K562 (cell line): Measurements from ENCODE around the gene WDR76. TPM values are rescaled to one million over a fixed set of nuclear protein-coding genes. Genes with fewer than 3 reads are reported as not detected.
A peak's percentile ranks its signal among the peaks of the same experiment; 100 is the strongest.

Experiments used
- CREM ChIP-seq: IDR thresholded peaks from 2 replicates; pipeline ENCODE4 v1.6.1; 2014; ENCODE audit warnings: antibody characterized with exemption, low read depth
- ELF2 ChIP-seq: fragments of 250-450 bp; sonication (Bioruptor Pico); IDR thresholded peaks from 2 replicates; pipeline ENCODE4 v1.5.0; 2021; ENCODE audit warnings: mild to moderate bottlenecking
- KDM4B ChIP-seq, 2 experiments: fragments of 450-650 bp in 1 of 2; sonication (generic) in 1 of 2; IDR thresholded peaks; 2 replicates each; pipeline ENCODE4 v1.6.1; 2016 to 2017; ENCODE audit warnings: borderline replicate concordance in 2 of 2, antibody characterized with exemption in 1 of 2, low read depth in 1 of 2, mild to moderate bottlenecking in 1 of 2
- NFYB ChIP-seq: IDR thresholded peaks from 2 replicates; pipeline ENCODE4 v1.6.1; 2011; ENCODE audit warnings: mild to moderate bottlenecking, moderate library complexity; ENCODE audit not compliant: insufficient read length; ENCODE audit errors: extremely low read depth
- ZNF232 ChIP-seq: sonication (generic); formaldehyde crosslinking; IDR thresholded peaks from 2 replicates; pipeline ENCODE4 v1.8.0; 2022; ENCODE audit warnings: mild to moderate bottlenecking, missing genetic modification reagents
- polyA plus RNA-seq, 8 experiments: library from polyadenylated mRNA; depleted of rRNA in 4 of 8; stranded (reverse) in 5 of 8; unstranded in 3 of 8; fragments of >200 nt; fragmentation: Nextera tagmentation in 2 of 8; fragmentation: Illumina TruSeq in 1 of 8; extraction: Ambion mirVana in 2 of 8; extraction: Trizol in 1 of 8; gene quantifications; 2 replicates each; pipeline versions ENCODE4 v1.2.1 to v1.2.3, GENCODE V29; 2011 to 2014; ENCODE audit warnings: inconsistent platforms in 1 of 8, missing spikeins in 1 of 8
- total RNA-seq, 7 experiments: library from RNA; depleted of rRNA in 6 of 7; stranded (reverse); fragments of >200 nt in 6 of 7; fragmentation: Illumina TruSeq in 2 of 7; extraction: Trizol in 2 of 7; gene quantifications; 2 replicates each; pipeline versions ENCODE4 v1.2.1 to v1.2.3, GENCODE V29; 2011 to 2021; ENCODE audit warnings: low replicate concordance in 1 of 7
- TF ChIP-seq, protein P1 (sequence below), 2 experiments: fragments of 450-650 bp in 1 of 2; sonication (generic) in 1 of 2; formaldehyde crosslinking in 1 of 2; IDR thresholded peaks; 2 replicates each; pipeline versions ENCODE4 v1.7.1 to v1.9.0; 2016 to 2022; ENCODE audit warnings: inconsistent platforms in 1 of 2, mild to moderate bottlenecking in 1 of 2, missing genetic modification reagents in 1 of 2
- TF ChIP-seq, protein P2 (sequence below): IDR thresholded peaks from 2 replicates; pipeline ENCODE4 v1.6.1; 2014; ENCODE audit warnings: antibody characterized with exemption
- TF ChIP-seq, protein P3 (sequence below), 2 experiments: fragments of 450-650 bp; IDR thresholded peaks; 2 replicates each; pipeline ENCODE4 v1.6.1; 2016

The WDR76 gene
- total and polyA plus RNA-seq, 9 of the 15 experiments (the other 6 are each of a cell fraction or from before 2014, with no cell fraction given) = 9.8 to 69.5 (median 44.4) TPM

DNA sequence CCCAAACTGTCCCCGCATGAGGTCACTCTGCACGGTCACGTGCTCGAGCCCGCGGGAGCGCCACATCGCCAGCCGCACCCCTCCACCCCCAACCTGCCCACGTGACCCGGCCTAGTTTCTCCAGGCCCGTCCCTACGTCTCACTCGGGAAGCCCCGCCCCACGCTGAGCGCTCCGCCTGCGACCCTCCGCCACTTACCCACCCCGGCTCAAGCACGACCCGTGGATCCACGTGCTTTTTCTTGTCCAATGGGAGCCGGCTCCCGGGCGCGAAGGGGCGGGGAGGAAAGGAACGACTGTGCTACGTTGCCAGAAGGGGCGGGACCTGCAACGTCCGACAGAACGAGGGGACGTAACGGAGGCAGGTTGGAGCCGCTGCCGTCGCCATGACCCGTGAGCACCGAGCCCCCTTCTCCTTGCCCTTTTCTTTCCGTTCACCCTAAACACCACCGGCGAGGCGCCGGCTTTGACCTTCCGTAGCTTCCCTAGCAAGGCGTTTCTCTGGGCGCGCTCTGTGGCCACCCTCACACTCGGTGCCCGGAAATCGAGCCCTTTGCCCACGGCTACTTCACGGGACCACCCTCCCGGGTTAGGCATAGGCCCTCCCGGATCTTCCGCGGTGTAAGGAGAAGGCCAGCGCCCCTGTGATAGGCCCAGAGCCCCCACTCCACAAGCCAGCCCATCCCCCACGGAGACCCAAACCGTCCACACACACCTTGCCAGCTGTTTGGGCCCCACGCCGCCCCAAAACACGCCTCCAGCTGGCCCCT, 34.6 kb upstream of the WDR76 start, which contains the start of gene SERF2 (continued):
- TF ChIP-seq, protein P1, sequence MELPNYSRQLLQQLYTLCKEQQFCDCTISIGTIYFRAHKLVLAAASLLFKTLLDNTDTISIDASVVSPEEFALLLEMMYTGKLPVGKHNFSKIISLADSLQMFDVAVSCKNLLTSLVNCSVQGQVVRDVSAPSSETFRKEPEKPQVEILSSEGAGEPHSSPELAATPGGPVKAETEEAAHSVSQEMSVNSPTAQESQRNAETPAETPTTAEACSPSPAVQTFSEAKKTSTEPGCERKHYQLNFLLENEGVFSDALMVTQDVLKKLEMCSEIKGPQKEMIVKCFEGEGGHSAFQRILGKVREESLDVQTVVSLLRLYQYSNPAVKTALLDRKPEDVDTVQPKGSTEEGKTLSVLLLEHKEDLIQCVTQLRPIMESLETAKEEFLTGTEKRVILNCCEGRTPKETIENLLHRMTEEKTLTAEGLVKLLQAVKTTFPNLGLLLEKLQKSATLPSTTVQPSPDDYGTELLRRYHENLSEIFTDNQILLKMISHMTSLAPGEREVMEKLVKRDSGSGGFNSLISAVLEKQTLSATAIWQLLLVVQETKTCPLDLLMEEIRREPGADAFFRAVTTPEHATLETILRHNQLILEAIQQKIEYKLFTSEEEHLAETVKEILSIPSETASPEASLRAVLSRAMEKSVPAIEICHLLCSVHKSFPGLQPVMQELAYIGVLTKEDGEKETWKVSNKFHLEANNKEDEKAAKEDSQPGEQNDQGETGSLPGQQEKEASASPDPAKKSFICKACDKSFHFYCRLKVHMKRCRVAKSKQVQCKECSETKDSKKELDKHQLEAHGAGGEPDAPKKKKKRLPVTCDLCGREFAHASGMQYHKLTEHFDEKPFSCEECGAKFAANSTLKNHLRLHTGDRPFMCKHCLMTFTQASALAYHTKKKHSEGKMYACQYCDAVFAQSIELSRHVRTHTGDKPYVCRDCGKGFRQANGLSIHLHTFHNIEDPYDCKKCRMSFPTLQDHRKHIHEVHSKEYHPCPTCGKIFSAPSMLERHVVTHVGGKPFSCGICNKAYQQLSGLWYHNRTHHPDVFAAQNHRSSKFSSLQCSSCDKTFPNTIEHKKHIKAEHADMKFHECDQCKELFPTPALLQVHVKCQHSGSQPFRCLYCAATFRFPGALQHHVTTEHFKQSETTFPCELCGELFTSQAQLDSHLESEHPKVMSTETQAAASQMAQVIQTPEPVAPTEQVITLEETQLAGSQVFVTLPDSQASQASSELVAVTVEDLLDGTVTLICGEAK (IDR thresholded peaks at IDR 0.05) = peak; percentile 60; the same call in 1 of the 2 replicates
- TF ChIP-seq, protein P1 (CRISPR knock-in tag; IDR thresholded peaks at IDR 0.05) = 0 out of 2 replicates have a peak, but pooled peaks have one; percentile 23
- TF ChIP-seq NFYB (peak; percentile 75), CREM (peak; percentile 79), KDM4B (IDR thresholded peaks at IDR 0.05; ENCODE audit: borderline replicate concordance in 2 of 2, low read depth in 1 of 2) (0 out of 4 replicates have a peak, but pooled peaks of 1 of the 2 experiments have one; percentile 34), ZNF232 (CRISPR knock-in tag) (0 out of 2 replicates have a peak, but pooled peaks have one; percentile 27), ELF2 (CRISPR knock-in tag) (no peak)
- TF ChIP-seq, protein P2, sequence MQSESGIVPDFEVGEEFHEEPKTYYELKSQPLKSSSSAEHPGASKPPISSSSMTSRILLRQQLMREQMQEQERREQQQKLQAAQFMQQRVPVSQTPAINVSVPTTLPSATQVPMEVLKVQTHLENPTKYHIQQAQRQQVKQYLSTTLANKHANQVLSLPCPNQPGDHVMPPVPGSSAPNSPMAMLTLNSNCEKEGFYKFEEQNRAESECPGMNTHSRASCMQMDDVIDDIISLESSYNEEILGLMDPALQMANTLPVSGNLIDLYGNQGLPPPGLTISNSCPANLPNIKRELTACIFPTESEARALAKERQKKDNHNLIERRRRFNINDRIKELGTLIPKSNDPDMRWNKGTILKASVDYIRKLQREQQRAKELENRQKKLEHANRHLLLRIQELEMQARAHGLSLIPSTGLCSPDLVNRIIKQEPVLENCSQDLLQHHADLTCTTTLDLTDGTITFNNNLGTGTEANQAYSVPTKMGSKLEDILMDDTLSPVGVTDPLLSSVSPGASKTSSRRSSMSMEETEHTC = peak; percentile 90
- TF ChIP-seq, protein P3, sequence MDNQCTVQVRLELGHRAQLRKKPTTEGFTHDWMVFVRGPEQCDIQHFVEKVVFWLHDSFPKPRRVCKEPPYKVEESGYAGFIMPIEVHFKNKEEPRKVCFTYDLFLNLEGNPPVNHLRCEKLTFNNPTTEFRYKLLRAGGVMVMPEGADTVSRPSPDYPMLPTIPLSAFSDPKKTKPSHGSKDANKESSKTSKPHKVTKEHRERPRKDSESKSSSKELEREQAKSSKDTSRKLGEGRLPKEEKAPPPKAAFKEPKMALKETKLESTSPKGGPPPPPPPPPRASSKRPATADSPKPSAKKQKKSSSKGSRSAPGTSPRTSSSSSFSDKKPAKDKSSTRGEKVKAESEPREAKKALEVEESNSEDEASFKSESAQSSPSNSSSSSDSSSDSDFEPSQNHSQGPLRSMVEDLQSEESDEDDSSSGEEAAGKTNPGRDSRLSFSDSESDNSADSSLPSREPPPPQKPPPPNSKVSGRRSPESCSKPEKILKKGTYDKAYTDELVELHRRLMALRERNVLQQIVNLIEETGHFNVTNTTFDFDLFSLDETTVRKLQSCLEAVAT (IDR thresholded peaks at IDR 0.05) = peak; percentile 55 to 56; a peak in 2 of 4 replicates
